Measurements from ENCODE around the gene TRERF1.
A peak's percentile ranks its signal among the peaks of the same experiment; 100 is the strongest.
"Not testable (repeated sequence)": the region's sequence is repeated elsewhere in the genome, so short reads cannot be mapped to it uniquely, and the experiment has no call there.

The TRERF1 gene

GRCh38 chr6:42222448-42222847 is 229.3 kb downstream of the TRERF1 start:
- DNase-seq (ENCODE audit: low read depth) = no peak

- no peak for DNase-seq (ENCODE audit: low read depth)
Measured at GRCh38 chr6:42221546-42221945, 230.2 kb downstream of the TRERF1 start.

GRCh38 chr6:42220807-42221206 is 230.9 kb downstream of the TRERF1 start:
- no peak for DNase-seq (ENCODE audit: low read depth)

GRCh38 chr6:42217519-42218367 is 234.0 kb downstream of the TRERF1 start, which contains the start of gene MRPS10:
TSS of gene MRPS10 (minus strand) at chr6:42217861. CDS start at chr6:42217849, 12 bp downstream.
- peak; percentile 85 for DNase-seq (ENCODE audit: low read depth)

GRCh38 chr6:42217157-42217518 is 234.6 kb downstream of the TRERF1 start:
- no peak for DNase-seq (ENCODE audit: low read depth)

GRCh38 chr6:42216495-42216894 is 235.2 kb downstream of the TRERF1 start:
- not testable (repeated sequence) for DNase-seq (ENCODE audit: low read depth)

- no peak for DNase-seq (ENCODE audit: low read depth)
Measured at GRCh38 chr6:42212442-42212841, 239.3 kb downstream of the TRERF1 start.

GRCh38 chr6:42211726-42212125 is 240.0 kb downstream of the TRERF1 start:
- DNase-seq (ENCODE audit: low read depth) = no peak

GRCh38 chr6:42210551-42210950 is 241.2 kb downstream of the TRERF1 start:
- no peak for DNase-seq (ENCODE audit: low read depth)

- DNase-seq (ENCODE audit: low read depth) = not testable (repeated sequence)
Measured at GRCh38 chr6:42207559-42207958, 244.2 kb downstream of the TRERF1 start.

GRCh38 chr6:42204768-42205282 is 246.9 kb downstream of the TRERF1 start:
- no peak for DNase-seq (ENCODE audit: low read depth)

- no peak for DNase-seq (ENCODE audit: low read depth)
Measured at GRCh38 chr6:42203183-42203582, 248.5 kb downstream of the TRERF1 start.

GRCh38 chr6:42202131-42202915 is 249.4 kb downstream of the TRERF1 start:
- not testable (repeated sequence) for DNase-seq (ENCODE audit: low read depth)

GRCh38 chr6:42201382-42201781 is 250.3 kb downstream of the TRERF1 start:
- no peak for DNase-seq (ENCODE audit: low read depth)

- DNase-seq (ENCODE audit: low read depth) = no peak
Measured at GRCh38 chr6:42200035-42200434, 251.7 kb downstream of the TRERF1 start.

GRCh38 chr6:42199106-42199981 is 252.4 kb downstream of the TRERF1 start:
- no peak for DNase-seq (ENCODE audit: low read depth)

- DNase-seq (ENCODE audit: low read depth) = peak; percentile 15
Measured at GRCh38 chr6:42197555-42198362, 254.0 kb downstream of the TRERF1 start.

GRCh38 chr6:42195415-42195814 is 256.3 kb downstream of the TRERF1 start:
- DNase-seq (ENCODE audit: low read depth) = no peak

GRCh38 chr6:42194056-42194455 is 257.7 kb downstream of the TRERF1 start:
- DNase-seq (ENCODE audit: low read depth) = no peak

GRCh38 chr6:42193491-42193894 is 258.2 kb downstream of the TRERF1 start:
- DNase-seq (ENCODE audit: low read depth) = no peak

- DNase-seq (ENCODE audit: low read depth) = not testable (repeated sequence)
Measured at GRCh38 chr6:42192385-42192784, 259.3 kb downstream of the TRERF1 start.
